Measurements from ENCODE around the gene PSMG2.

DNA sequence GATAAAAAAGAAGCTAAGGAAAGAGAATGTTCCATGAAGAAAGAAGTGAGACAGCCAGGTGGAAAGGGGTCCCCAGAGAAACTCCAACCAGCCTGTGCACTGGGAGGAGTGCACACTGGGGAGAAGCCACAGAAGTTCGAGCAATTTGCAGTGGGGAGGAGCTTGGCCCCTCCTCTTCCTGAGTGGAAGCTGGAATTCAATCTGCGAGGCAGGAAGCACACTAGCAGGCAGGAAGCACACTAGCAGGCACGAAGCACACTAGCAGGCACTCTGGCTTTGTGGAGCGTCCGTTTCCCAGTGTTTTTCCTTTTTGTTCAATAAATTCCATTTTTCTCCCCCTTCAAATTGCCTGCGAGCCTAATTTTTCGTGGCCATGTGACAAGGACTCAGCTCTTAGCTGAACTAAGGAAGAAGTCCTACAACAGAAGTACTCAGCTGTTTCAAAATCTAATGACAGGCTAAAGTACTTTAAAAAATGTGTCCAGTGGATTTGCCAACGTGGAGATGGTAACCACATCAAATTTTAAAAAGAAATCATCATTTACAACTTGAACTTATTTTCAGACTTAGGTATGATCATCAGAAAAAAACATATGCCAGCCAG lies 23.6 kb upstream of the PSMG2 start:
- TF ChIP-seq, protein P1, sequence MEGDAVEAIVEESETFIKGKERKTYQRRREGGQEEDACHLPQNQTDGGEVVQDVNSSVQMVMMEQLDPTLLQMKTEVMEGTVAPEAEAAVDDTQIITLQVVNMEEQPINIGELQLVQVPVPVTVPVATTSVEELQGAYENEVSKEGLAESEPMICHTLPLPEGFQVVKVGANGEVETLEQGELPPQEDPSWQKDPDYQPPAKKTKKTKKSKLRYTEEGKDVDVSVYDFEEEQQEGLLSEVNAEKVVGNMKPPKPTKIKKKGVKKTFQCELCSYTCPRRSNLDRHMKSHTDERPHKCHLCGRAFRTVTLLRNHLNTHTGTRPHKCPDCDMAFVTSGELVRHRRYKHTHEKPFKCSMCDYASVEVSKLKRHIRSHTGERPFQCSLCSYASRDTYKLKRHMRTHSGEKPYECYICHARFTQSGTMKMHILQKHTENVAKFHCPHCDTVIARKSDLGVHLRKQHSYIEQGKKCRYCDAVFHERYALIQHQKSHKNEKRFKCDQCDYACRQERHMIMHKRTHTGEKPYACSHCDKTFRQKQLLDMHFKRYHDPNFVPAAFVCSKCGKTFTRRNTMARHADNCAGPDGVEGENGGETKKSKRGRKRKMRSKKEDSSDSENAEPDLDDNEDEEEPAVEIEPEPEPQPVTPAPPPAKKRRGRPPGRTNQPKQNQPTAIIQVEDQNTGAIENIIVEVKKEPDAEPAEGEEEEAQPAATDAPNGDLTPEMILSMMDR (IDR thresholded peaks at IDR 0.05) = no peak
- TF ChIP-seq POLR2AphosphoS5 (IDR thresholded peaks at IDR 0.05) (peak; percentile 81 to 83), POLR2A (IDR thresholded peaks at IDR 0.05; ENCODE audit: low read depth) (no peak)
